KOPT-K1 (cell line): ENCODE results near the gene TIGD6.

Source experiments
- H3K27ac ChIP-seq: fragments of 200-600 bp; sonication (generic); 2 replicates; pipeline ENCODE4 v1.5.1; 2016; ENCODE audit warnings: antibody characterized with exemption, mild to moderate bottlenecking, low read depth, low read length; ENCODE audit not compliant: poor library complexity, severe bottlenecking
- H3K36me3 ChIP-seq: fragments of 200-600 bp; sonication (generic); 2 replicates; pipeline ENCODE4 v1.5.1; 2017; ENCODE audit warnings: antibody characterized with exemption, mild to moderate bottlenecking, low read length, moderate library complexity; ENCODE audit not compliant: insufficient read depth
- H3K9me3 ChIP-seq: fragments of 200-600 bp; sonication (generic); 2 replicates; pipeline ENCODE4 v1.5.1; 2017; ENCODE audit warnings: antibody characterized with exemption, low read length, mild to moderate bottlenecking; ENCODE audit not compliant: insufficient read depth, poor library complexity, severe bottlenecking

TIGD6 gene

DNA sequence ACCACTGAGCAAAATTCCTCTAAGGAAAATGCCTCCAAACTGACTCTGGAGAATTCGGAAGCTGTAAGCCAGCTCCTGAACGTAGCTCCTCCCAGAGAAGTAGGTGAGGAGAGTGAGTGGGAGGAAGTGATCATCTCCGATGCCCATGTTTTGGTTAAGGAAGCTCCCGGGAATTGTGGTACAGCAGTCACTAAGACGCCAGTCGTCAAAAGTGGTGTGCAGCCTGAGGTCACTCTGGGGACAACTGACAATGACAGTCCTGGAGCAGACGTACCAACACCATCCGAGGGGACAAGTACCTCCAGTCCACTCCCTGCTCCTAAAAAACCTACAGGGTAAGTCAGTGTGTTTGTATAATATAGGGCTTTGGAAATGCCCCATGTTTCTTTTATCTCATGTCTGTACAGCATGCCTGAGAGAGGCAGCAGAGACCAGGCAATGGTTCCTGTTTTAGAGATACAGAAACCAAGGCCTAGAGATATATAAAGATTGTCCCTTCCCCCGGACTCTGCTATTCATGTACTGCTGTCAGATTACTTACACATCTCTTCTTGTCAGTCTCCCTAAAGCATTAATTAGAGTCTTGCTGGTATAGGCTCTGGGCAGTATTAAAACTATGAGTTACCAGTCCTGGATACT, 24.0 kb upstream of the TIGD6 start:
- no peaks in the 10 kb centered on the region for H3K9me3 ChIP-seq
- H3K36me3 ChIP-seq, result peaks cover 98% of the 10 kb centered on the region
- no peak overlapping the region for H3K27ac ChIP-seq

- Histone ChIP-seq H3K27ac (no peak overlapping the region), H3K36me3 (peaks cover 100% of the 10 kb centered on the region), H3K9me3 (no peaks in the 10 kb centered on the region)
Measured at GRCh38 chr5:150023136-150023535, 22.7 kb upstream of the TIGD6 start.

DNA sequence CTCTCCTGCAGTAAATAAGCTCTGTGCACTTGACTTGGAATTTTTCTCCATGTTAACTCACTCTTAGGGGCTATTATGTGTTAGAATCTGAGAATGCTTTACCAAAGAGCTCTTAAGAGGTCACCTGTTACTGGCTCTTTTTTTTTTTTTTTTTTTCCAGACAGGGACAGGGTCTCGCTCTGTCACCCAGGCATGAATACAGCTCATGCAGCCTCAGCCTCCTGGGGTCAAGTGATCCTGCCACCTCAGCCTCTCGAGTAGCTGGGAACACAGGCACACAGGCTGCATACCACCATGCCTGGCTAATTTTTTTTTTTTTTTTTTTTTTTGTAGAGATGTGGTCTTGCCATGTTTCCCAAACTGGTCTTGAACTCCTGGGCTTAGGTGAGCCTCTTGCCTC, 22.2 kb upstream of the TIGD6 start:
- Histone ChIP-seq H3K27ac (no peak overlapping the region), H3K9me3 (no peaks in the 10 kb centered on the region), H3K36me3 (peaks cover 100% of the 10 kb centered on the region)

- Histone ChIP-seq H3K36me3 (peaks cover 100% of the 10 kb centered on the region), H3K9me3 (no peaks in the 10 kb centered on the region), H3K27ac (no peak overlapping the region)
Measured at GRCh38 chr5:150022158-150022531, 21.7 kb upstream of the TIGD6 start.

- Histone ChIP-seq H3K27ac (no peak overlapping the region), H3K36me3 (peaks cover 100% of the 10 kb centered on the region), H3K9me3 (no peaks in the 10 kb centered on the region)
Measured at GRCh38 chr5:150021491-150022157, 21.2 kb upstream of the TIGD6 start.

DNA sequence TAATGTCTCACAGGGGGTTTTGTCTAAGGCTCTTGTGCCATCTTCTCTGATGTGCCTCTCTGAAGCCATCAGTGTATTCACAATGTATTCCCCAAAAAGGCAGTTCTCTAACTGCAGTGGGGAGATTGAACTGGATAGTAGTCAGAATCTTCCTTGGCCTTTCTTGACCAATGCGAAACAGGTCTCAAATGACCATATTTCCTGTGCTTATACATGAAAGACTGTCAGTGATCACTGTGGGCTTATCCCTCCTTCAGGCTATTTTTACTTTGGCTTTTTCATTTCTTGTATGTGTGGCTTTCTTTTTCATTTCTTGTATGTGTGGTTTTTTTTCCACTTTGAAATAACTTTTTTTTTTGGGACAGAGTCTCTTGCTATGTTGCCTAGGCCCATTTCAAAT, 19.8 kb upstream of the TIGD6 start:
- Histone ChIP-seq H3K27ac (no peak overlapping the region), H3K36me3 (peaks cover 100% of the 10 kb centered on the region), H3K9me3 (peaks cover 12% of the 10 kb centered on the region)

DNA sequence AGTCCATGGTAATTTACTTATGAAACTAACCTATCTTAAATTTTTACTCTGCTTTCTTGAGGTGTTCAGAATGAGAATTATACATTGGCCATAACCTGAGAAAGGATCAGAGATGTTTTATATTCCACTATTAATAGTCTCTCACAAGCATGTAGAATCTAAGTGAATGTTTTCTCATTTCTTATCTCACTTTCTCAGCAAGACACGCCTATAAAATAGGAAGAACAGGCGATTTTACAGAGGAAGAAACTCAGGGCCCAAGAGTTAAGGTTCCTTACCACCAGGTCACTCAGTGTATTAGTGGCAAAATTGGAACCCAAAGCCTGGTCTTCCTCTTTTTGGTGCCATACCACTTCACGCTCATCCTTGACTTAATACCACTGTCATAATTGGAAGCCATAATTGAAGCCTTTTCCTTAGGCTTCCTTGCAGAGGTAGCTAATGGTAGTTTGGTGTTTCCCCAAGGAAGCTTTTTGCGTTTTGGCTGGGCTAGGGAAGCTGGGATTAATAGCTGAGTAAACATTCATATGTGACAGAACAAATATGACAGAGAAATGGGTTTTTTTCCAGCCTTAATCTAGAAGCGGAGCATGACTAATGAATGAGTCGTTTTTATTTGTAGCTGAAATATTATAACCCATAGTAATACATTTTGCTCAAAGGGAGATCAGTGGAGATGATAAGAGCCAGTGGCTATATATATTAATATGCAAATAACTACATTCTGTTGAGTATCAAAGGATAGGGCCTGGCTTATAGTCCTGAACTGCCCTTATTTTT, 17.0 kb upstream of the TIGD6 start:
- peaks cover 100% of the 10 kb centered on the region for H3K36me3 ChIP-seq
- no peak overlapping the region for H3K27ac ChIP-seq
- H3K9me3 ChIP-seq, result peaks cover 21% of the 10 kb centered on the region

- Histone ChIP-seq H3K36me3 (peaks cover 100% of the 10 kb centered on the region), H3K9me3 (peaks cover 21% of the 10 kb centered on the region), H3K27ac (no peak overlapping the region)
Measured at GRCh38 chr5:150016537-150016936, 16.1 kb upstream of the TIGD6 start.

GRCh38 chr5:150015415-150015814, 15.0 kb upstream of the TIGD6 start:
- Histone ChIP-seq H3K9me3 (peaks cover 21% of the 10 kb centered on the region), H3K27ac (no peak overlapping the region), H3K36me3 (peaks cover 100% of the 10 kb centered on the region)

DNA sequence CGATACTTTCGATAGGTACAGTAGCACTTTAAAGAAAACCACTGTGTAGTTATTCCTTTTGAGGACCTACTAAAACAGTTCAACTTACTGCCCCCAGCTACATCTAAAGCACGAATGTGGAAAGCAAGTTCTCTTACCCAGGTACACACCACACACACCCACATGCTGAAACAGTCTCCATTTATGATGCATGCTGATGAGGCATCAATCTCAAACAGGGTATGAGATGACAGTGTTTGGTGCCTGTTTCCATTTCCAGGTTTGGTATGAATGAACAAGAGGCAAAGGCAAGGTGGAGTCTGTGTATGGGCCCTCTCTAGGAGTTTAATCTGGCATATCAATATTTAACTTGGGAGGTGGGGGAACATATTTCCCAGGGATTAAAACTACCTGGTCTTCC, 14.0 kb upstream of the TIGD6 start:
- Histone ChIP-seq H3K36me3 (peaks cover 100% of the 10 kb centered on the region), H3K9me3 (peaks cover 21% of the 10 kb centered on the region), H3K27ac (no peak overlapping the region)

GRCh38 chr5:150013931-150014330, 13.5 kb upstream of the TIGD6 start:
- peaks cover 100% of the 10 kb centered on the region for H3K36me3 ChIP-seq

GRCh38 chr5:150009671-150010387, 9.4 kb upstream of the TIGD6 start:
- no peak overlapping the region for H3K27ac ChIP-seq
- peaks cover 97% of the 10 kb centered on the region for H3K36me3 ChIP-seq
- peaks cover 5% of the 10 kb centered on the region for H3K9me3 ChIP-seq

More at GRCh38 chr5:150013931-150014330, 13.5 kb upstream of the TIGD6 start:
- Histone ChIP-seq H3K27ac (no peak overlapping the region), H3K9me3 (peaks cover 21% of the 10 kb centered on the region)

GRCh38 chr5:150007050-150007449, 6.6 kb upstream of the TIGD6 start:
- Histone ChIP-seq H3K36me3 (peaks cover 78% of the 10 kb centered on the region), H3K27ac (no peak overlapping the region), H3K9me3 (no peaks in the 10 kb centered on the region)

- Histone ChIP-seq H3K9me3 (no peaks in the 10 kb centered on the region), H3K27ac (no peak overlapping the region), H3K36me3 (peaks cover 71% of the 10 kb centered on the region)
Measured at GRCh38 chr5:150006318-150006717, 5.9 kb upstream of the TIGD6 start.
